NT2/D1 (cell line): Measurements from ENCODE around the gene SH2D5.

Experiments
- SUZ12 ChIP-seq: IDR thresholded peaks from 2 replicates; pipeline ENCODE4 v1.6.1; 2011; ENCODE audit not compliant: insufficient read length, insufficient read depth; ENCODE audit errors: extremely low read depth
- ZNF274 ChIP-seq: IDR thresholded peaks from 2 replicates; pipeline ENCODE4 v1.6.1; 2011; ENCODE audit warnings: mild to moderate bottlenecking, low read depth, low read length

DNA sequence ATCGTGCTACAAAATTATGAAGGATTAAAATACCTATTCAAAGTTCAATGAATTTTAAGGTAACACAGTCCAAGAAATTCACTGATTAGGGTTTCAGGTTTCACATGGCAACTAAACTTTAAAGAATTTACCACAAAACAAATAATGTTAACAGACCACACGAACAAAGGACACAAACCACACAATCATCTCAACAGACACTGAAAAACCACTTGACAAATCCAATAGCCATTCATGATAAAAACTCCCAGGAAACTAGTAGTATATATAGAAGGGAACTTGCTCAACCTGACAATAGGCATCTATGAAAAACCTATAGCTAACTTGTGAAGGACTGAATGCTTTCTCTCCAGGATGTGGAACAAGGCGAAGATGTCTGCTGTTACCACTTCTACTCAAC is 21.1 kb upstream of the SH2D5 start:
- TF ChIP-seq ZNF274 (no peak), SUZ12 (no peak)
